ENCODE data around the gene FUS.
"Not testable (repeated sequence)": the region's sequence is repeated elsewhere in the genome, so short reads cannot be mapped to it uniquely, and the experiment has no call there.

Gene FUS

DNA sequence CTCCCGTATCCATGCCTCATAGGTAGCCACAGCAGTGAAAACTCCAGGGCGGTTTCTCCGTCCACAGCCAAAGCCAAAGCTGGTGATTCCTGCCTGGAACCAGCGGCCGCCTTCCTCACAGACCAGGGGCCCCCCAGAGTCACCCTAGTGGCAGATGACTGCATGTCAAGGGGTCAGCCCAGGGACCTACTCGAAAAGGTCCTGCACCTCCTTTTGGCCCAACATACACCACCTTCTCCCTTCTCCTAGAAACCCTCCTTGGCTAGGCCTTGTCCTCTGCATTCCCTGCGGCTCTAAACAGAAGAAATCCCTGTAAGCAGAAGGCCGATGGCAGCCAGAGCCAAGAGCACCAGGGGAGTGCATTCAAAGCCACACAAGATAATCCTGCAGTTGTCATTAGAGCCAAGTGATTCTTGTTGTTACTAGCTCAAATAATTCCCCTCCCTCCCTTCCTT lies 36.2 kb upstream of the FUS start:
- DNase-seq (ENCODE audit: low spot score): no peak

DNA sequence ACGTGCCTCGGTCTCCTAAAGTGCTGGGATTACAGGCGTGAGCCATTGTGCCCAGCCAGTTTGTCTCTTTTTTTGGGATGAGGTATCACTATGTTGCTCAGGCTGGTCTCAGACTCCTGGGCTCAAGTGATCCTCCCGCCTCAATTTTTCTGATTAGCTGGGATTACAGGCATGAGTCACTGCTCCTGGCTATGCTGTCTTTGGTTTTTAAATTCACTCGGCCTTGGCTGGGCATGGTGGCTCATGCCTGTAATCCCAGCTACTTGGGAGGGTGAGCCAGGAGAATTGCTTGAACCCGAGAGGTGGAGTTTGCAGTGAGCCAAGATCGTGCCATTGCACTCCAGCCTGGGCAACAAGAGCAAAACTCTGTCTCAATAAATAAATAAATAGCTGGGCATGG lies 35.5 kb upstream of the FUS start:
- DNase-seq (ENCODE audit: low spot score): not testable (repeated sequence)

DNA sequence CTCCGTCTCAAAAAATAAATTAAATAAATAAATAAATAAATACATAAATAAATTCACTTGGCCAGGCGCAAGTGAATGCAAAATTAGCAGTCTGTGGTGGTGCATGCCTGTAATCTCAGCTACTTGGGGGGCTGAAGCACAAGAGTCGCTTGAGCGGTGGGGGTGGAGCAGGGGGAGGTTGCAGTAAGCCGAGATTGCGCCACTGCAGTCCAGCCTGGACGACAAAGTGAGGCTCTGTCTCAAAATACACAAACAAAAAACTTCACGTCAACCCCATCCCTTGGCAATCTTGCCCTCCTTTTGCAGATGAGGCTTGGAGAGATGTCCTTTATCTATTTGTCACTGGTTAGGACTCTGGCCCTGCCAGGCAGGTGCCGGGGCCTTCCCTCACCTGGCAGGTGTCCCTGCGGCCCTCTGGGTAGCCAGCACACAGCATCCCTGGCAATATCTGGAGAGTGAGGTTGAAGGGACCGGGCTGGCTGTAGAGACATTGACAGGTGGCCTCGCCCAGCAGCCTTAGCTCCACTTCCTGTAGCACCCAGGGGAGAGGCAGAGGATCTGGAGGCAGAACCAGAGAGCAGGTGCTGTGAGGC lies 34.4 kb upstream of the FUS start:
- no peak for DNase-seq (ENCODE audit: low spot score)

- DNase-seq (ENCODE audit: low spot score): no peak
Measured at GRCh38 chr16:31147574-31147973, 32.4 kb upstream of the FUS start.

- no peak for DNase-seq (ENCODE audit: low spot score)
Measured at GRCh38 chr16:31148281-31148728, 31.6 kb upstream of the FUS start.

GRCh38 chr16:31148896-31149295 lies 31.0 kb upstream of the FUS start:
- DNase-seq (ENCODE audit: low spot score): no peak

DNA sequence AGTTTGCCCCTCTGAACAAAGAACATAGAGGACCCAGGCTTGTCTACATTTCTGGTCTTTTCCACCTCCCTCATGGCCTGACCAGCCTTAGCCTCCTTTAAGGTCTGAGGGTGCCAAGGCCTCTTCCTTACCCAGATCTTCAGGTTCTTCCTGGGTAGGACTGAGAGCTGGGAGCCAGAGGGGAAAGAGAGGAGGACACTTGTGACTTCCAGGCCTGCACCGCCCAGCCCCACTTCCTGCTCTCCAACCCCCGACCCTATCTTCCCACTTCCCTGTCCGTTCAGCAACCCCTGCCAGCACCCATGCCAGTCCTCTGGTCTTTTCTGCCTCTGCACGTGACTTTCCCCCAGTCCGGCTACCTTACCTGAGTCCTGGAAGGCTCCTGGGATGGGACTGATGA lies 30.6 kb upstream of the FUS start:
- DNase-seq (ENCODE audit: low spot score): no peak

DNA sequence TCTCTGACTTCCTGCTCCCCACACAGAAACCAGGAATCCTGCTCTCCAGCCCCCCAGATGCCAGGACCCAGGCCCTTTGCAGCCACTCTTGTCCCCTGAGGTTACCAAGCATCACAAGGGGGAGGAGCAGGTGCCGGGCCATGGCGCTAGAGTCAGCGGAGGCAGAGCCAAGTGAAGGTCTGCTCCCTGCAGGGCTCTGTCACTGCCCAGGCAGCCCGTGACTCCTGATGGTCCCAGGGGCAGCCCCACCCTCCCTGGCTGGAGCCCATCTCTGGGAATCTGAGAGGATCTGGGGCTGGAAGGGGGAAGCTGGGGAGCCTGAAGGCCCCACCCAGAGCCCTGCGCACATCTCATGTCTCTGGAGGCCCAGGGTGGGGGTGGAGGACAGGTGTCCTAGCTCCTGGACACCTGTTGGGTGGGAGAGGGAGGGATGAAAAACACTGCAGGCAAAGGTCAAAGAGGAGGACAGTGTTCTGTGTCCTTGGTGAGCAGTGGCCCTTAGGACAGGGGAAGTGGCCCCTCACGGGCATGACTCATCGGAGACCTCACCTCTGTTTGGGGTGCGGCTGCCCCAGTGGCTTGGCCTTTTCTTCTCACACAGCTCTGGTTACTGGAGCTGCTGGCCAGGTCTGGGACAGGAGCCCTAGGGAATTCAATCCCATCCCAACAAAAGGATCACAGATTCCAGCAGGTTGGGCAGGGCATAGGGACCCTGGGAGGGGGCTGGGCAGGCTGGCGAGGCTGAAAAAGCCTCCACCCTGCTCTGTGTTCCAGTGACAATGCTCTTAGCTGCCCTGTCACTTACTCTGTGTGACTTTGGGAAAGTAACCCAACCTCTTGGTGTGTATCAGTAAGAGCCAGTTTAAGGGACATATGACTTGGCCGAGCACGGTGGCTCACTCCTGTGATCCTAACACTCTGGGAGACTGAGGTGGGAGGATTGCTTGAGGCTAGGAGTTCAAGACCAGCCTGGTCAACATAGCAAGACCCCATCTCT lies 29.7 kb upstream of the FUS start, which contains the start of gene PRSS36:
Gene PRSS36, minus strand, starts transcription at position 173 of the 997 bp plus-strand sequence. Its CDS starts 31 bp downstream, at position 142.
- DNase-seq (ENCODE audit: low spot score): no peak

DNA sequence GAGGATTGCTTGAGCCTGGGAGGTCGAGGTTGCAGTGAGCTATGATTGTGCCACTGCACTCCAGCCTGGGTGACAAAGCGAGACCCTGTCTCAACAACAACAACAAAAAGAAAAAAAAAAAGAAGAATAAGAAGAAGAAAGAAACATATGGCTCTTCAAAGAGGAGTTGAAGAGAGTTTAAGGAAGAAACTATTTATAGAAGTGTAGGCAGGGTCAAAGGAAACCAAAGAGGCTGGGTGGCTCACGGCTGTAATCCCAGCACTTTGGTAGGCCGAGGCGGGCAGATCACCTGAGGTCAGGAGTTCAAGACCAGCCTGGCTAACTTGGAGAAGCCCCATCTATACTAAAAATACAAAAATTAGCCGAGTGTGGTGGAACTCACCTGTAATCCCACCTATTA lies 29.0 kb upstream of the FUS start:
- DNase-seq (ENCODE audit: low spot score): not testable (repeated sequence)

DNA sequence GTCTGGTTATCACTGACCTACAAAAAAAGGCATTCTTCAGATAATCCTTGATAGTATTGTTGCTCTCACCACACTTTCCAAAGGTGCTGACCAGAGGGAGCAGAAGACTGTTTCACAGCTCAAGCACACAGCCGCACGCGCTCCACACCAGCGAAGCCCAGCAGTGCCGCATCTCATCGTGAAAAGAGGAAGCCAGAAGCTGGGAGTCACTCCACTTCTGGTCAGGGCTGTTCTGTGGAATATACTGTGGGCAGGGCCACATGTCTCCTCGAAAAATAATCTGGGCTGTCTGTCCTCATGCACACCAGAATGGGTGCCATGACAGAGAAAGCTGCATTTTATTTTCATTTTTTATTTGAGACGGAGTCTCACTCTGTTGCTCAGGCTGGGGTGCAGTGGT lies 22.8 kb upstream of the FUS start:
- peak; percentile 26 for DNase-seq (ENCODE audit: low spot score)

DNA sequence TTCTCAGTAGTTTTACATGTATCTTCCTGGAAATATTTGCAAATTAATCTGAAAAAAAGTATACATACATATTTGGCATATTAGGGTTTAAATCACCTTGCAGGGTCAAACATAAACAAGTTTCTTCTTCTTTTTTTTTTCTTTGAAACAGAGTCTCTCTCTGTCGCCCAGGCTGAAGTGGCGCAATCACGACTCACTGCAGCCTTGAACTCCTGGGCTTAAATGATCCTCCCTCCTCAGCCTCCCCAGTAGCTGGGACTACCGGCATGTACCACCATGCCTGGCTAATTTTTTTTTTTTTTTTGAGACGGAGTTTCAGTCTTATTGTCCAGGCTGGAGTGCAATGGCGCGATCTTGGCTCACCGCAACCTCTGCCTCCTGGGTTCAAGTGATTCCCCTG lies 12.6 kb upstream of the FUS start:
- no peak for DNase-seq (ENCODE audit: low spot score)

GRCh38 chr16:31168848-31169247 lies 11.1 kb upstream of the FUS start:
- no peak for DNase-seq (ENCODE audit: low spot score)

- DNase-seq (ENCODE audit: low spot score): not testable (repeated sequence)
Measured at GRCh38 chr16:31170048-31170447, 9.9 kb upstream of the FUS start.

GRCh38 chr16:31177136-31177535 lies 2.8 kb upstream of the FUS start:
- no peak for DNase-seq (ENCODE audit: low spot score)

DNA sequence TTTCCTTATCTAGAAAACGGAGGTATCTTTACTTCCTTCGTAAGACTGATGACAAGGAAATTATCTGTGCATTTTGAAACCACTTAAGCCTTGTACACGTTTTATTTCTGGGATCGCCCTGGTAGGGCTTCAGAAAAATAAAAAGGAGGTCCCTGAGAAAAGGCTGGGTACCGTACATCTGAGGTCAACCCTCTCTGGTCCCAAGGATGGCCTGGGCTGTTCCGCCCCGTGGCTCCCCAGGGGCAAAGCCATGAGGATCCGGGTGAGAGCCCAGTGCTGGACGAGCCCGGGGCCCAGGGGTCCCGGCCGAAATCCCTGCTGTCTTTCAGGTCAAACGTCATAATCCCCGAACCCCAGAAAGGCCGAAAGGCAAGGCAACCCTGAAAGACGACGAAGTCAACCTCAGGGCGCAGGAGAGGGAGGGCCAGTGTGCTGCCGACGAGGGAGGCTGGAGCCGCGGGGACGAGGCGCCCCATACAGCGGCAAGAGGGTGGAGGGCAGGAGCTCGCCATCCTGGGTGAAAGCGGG lies 656 bp upstream of the FUS start:
- DNase-seq (ENCODE audit: low spot score): no peak

DNA sequence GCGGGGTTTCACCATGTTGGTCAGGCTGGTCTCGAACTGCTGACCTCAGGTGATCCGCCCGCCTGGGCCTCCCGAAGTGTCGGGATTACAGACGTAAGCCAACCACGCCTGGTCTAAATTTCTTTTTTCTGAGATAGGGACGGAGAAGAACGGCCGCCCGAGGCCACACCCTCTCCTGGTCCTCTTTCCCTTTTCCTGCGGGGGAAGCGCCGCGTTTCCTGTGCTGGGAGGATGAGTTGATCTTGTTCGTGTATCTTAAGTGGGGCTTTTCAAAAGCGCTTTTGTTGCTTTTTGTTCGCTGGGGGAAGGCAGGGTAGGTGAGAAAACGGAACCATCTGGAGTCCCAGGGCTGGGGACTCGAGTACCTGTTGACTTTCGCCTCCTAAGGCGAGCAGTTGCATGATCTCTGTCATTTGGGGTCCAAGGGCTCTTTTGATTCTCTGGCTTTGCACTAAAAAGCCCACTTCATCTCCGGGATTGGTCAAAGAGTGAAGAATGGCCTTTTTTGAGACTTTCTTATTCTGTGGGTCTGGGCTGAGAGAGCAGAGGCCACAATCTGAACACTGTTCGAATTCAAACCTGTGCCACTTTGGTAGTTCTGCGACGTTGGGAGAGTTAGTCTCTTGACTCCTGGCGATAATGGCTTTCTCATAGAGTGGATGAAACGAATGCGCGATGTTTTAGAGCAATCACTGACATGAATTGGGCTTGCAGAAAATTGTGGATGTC lies 1.3 kb downstream of the FUS start:
- peak; percentile 20 for DNase-seq (ENCODE audit: low spot score)

GRCh38 chr16:31182391-31182790 lies 2.5 kb downstream of the FUS start:
- DNase-seq (ENCODE audit: low spot score): no peak

DNA sequence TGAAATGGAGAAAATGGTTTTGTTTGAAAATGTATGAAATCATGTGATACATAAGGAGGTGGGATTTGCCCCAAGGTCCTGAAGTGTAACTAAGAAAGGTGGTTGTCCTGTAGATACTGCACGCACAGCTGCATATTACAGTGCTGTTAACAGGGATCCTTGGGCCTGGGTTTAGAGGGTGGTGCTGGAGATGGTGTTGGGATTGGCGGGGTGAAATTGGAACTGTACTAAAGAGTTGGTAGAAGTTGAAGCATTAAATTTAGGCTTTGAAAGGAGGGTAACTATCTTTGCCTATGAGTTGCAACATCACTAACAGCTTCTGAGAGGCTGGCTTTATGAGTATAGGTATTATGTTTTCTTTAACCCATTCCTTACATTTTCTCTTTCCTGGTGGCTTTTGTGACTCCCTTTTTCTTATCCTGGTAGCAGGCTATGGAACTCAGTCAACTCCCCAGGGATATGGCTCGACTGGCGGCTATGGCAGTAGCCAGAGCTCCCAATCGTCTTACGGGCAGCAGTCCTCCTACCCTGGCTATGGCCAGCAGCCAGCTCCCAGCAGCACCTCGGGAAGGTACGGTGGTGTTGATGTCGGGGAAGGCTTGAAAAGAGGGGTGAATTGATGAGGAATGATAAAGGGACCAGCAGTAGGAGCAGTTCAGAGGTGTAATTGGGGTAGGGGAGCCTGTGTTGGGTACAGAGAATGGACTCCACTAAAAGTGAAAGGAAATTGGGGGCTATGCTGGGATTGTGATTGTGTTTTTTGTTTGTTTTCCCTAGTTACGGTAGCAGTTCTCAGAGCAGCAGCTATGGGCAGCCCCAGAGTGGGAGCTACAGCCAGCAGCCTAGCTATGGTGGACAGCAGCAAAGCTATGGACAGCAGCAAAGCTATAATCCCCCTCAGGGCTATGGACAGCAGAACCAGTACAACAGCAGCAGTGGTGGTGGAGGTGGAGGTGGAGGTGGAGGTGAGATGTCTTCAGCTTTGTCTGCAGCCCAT lies 3.8 kb downstream of the FUS start:
- no peak for DNase-seq (ENCODE audit: low spot score)

DNA sequence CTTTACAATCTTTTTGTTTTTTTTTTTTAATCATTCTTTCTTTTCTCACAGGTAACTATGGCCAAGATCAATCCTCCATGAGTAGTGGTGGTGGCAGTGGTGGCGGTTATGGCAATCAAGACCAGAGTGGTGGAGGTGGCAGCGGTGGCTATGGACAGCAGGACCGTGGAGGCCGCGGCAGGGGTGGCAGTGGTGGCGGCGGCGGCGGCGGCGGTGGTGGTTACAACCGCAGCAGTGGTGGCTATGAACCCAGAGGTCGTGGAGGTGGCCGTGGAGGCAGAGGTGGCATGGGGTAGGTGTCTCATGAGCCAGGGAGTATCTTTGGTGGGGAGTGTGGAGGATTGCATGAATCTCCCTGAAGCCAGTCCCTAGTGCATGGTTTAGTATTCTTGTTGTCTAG lies 4.9 kb downstream of the FUS start:
- DNase-seq (ENCODE audit: low spot score): no peak

GRCh38 chr16:31185339-31185738 lies 5.4 kb downstream of the FUS start:
- no peak for DNase-seq (ENCODE audit: low spot score)

DNA sequence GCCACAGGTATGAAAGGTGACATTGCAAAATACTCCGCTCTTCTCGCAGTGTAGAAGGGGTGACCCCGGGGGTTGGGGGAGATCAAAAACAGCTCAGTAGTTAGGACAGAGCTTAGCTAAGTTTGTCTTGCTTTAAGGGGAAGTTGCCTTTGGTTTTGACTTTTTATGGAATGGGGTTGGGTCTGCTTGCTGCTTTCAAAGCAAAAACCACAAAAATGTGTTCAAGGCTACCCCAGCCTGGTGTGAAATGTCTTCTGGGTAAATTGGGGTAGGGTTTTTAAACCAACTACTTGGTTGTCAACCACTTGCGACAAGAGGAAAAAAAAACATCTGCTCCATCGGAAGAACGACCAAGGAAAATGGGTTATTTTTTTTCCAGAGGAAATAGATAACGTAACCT lies 6.2 kb downstream of the FUS start:
- no peak for DNase-seq (ENCODE audit: low spot score)
